ENCODE results near the gene PRR5L. TPM values are rescaled to one million over a fixed set of nuclear protein-coding genes. Genes with fewer than 3 reads are reported as not detected.

PRR5L gene
- polyA plus RNA-seq, 1 donor (not counting 4 experiments of a cell fraction or from before 2014, with no cell fraction given) = 20.1 TPM

DNA sequence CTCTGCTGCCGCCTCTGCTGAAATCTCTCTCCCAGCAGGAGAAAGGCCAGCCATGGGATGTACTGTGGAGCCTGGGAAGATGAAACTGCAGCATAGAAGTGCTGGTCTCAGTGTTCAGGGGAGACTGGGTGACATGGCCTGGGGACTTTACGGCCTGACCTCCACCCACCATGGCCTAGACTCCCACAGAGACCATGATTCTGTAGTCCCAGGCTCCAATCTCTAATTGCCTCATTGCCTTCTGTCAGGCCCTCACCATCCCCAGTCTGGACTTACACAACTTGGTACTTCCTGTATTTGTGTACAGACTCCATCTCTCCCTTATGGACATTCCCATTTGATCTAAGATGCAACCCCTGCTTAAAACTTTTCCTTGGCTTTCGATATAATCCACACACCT is 170.9 kb downstream of the PRR5L start:
- Histone ChIP-seq H3K4me3 (ENCODE audit: control insufficient read depth in 2 of 3, extremely low read depth in 1 of 3, insufficient read depth in 2 of 3, low read depth in 1 of 3, low read length in 3 of 3) (no peak overlapping the region), H3K9ac (ENCODE audit: control insufficient read depth, extremely low read depth, insufficient read depth, low read length) (no peak overlapping the region), H3K4me1 (ENCODE audit: control insufficient read depth, extremely low read depth, insufficient read depth, low read length) (peaks cover 11% of the 10 kb centered on the region), H4K20me1 (ENCODE audit: control insufficient read depth, extremely low read depth, insufficient read depth, low read length) (no peaks in the 10 kb centered on the region), H2AFZ (ENCODE audit: control insufficient read depth, low read length) (no peak overlapping the region), H3K9me1 (ENCODE audit: control insufficient read depth, extremely low read depth, insufficient read depth, low read length) (no peaks in the 10 kb centered on the region), H3K27ac (ENCODE audit: control insufficient read depth, insufficient read depth, low read length) (no peak overlapping the region), H3K4me2 (ENCODE audit: control insufficient read depth, extremely low read depth, insufficient read depth, low read depth, low read length) (no peak overlapping the region), H3K79me2 (ENCODE audit: control insufficient read depth, insufficient read depth, low read length) (no peaks in the 10 kb centered on the region), H3K36me3 (ENCODE audit: control insufficient read depth in 2 of 2, extremely low read depth in 1 of 2, insufficient read depth in 2 of 2, low read length in 2 of 2) (peaks cover 4 to 6% of the 10 kb centered on the region in 2 experiments), H3K9me3 (ENCODE audit: control insufficient read depth, low read depth, low read length) (no peaks in the 10 kb centered on the region), H3K27me3 (ENCODE audit: control insufficient read depth, extremely low read depth, insufficient read depth, low read length) (no peaks in the 10 kb centered on the region)
- no peak for TF ChIP-seq EZH2 (IDR thresholded peaks at IDR 0.05; ENCODE audit: low read length)
- TF ChIP-seq CTCF (optimal IDR thresholded peaks at IDR 0.05 in 1 of 3, IDR thresholded peaks at IDR 0.05 in 1 of 3, conservative IDR thresholded peaks at IDR 0.05 in 1 of 3; ENCODE audit: extremely low read depth in 1 of 3, insufficient read depth in 2 of 3, low read length in 3 of 3) = no peak
- FAIRE-seq = no peak
- no peak for DNase-seq (ENCODE audit: low read depth, low spot score)
- dilution Hi-C loops (cut with MboI; ENCODE audit: extremely low pct_ligation_motif_present, low sequenced_read_pairs) = no loop called here

DNA sequence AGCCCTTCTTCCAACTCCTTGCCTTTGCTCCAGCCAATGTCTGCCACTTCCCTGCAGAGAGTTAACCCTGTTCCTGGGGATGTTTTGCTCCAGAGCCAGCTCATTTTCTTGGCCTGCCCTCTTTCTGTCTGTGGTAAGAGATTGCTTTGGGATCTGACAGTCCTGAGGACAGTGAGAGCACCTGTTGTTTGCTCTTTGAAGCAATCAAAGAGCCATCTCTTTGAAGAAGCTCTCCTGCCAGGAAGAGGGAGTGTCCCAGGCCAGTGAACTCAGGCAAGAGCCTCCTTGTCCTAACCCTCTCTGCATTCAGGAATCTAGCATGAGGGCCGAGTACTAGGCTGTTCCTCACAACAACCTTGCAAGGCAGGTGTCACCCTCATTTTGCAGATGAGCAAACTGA is 171.8 kb downstream of the PRR5L start:
- H3K27ac ChIP-seq (ENCODE audit: control insufficient read depth, insufficient read depth, low read length) = no peak overlapping the region
- no peak for FAIRE-seq
- H3K79me2 ChIP-seq (ENCODE audit: control insufficient read depth, insufficient read depth, low read length) = no peaks in the 10 kb centered on the region
- H3K9me3 ChIP-seq (ENCODE audit: control insufficient read depth, low read depth, low read length) = no peaks in the 10 kb centered on the region
- no peak overlapping the region for H3K4me2 ChIP-seq (ENCODE audit: control insufficient read depth, extremely low read depth, insufficient read depth, low read depth, low read length)
- no peak for DNase-seq (ENCODE audit: low read depth, low spot score)
- no peak overlapping the region for H3K9ac ChIP-seq (ENCODE audit: control insufficient read depth, extremely low read depth, insufficient read depth, low read length)
- H4K20me1 ChIP-seq (ENCODE audit: control insufficient read depth, extremely low read depth, insufficient read depth, low read length) = no peaks in the 10 kb centered on the region
- H3K4me1 ChIP-seq (ENCODE audit: control insufficient read depth, extremely low read depth, insufficient read depth, low read length) = peaks cover 11% of the 10 kb centered on the region
- H3K27me3 ChIP-seq (ENCODE audit: control insufficient read depth, extremely low read depth, insufficient read depth, low read length) = no peaks in the 10 kb centered on the region
- H3K9me1 ChIP-seq (ENCODE audit: control insufficient read depth, extremely low read depth, insufficient read depth, low read length) = no peaks in the 10 kb centered on the region
- no peak overlapping the region for H2AFZ ChIP-seq (ENCODE audit: control insufficient read depth, low read length)
- no peak for TF ChIP-seq EZH2 (IDR thresholded peaks at IDR 0.05; ENCODE audit: low read length)
- no peak for TF ChIP-seq CTCF (optimal IDR thresholded peaks at IDR 0.05 in 1 of 3, IDR thresholded peaks at IDR 0.05 in 1 of 3, conservative IDR thresholded peaks at IDR 0.05 in 1 of 3; ENCODE audit: extremely low read depth in 1 of 3, insufficient read depth in 2 of 3, low read length in 3 of 3)
- dilution Hi-C loops (cut with MboI; ENCODE audit: extremely low pct_ligation_motif_present, low sequenced_read_pairs) = no loop called here
- peaks cover under 1 to 5% of the 10 kb centered on the region in 2 experiments for H3K36me3 ChIP-seq (ENCODE audit: control insufficient read depth in 2 of 2, extremely low read depth in 1 of 2, insufficient read depth in 2 of 2, low read length in 2 of 2)
- H3K4me3 ChIP-seq (ENCODE audit: control insufficient read depth in 2 of 3, extremely low read depth in 1 of 3, insufficient read depth in 2 of 3, low read depth in 1 of 3, low read length in 3 of 3) = no peak overlapping the region
